GM18505 (cell line): ENCODE data around the gene IQCH.
"Not testable (repeated sequence)": the region's sequence is repeated elsewhere in the genome, so short reads cannot be mapped to it uniquely, and the experiment has no call there.

Experiments
- ATAC-seq: cut with Tn5 transposase; IDR thresholded peaks from one replicate; pipeline ENCODE4 v1.9.1; 2021; ENCODE audit not compliant: unreplicated experiment
- POLR2A ChIP-seq: IDR thresholded peaks from 4 replicates; pipeline ENCODE4 v1.6.1; 2011; ENCODE audit warnings: borderline replicate concordance; ENCODE audit not compliant: insufficient read depth, insufficient read length; ENCODE audit errors: extremely low read depth

Gene IQCH

DNA sequence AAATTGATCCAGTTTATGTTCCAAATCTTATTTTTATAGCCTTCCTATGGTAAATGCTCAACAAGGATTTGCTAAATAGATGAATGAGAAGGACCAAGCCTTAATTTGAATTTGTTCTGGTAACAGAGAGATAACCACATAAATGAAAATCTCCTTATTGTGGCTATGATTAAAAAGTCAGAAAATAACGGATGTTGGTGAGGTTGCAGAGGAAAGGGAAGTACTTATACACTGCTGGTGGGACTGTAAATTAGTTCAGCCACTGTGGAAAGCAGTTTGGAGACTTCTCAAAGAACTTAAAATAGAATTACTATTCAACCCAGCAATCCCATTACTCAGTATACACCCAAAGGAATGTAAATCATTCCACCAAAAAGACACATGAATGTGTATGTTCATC lies 26.3 kb upstream of the IQCH start:
- no peak for ATAC-seq
- TF ChIP-seq POLR2A = no peak

DNA sequence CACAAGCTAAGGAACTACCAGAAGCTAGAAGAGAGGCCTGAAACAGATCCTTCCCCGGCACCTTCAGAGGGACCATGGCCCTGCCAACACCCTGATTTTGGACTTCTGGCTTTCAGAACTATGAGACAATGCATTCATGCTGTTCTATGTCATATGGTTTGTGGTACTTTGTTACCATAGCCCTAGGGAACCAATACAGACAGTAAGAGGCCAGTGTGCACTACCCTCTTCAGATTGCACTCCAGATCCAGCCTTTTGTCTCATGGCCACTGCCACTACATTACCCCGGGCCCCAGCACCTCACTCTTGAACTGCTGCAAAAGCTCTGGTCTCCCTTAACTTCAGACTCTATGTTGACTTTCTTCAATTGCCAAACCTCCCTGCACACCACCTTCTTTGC lies 24.1 kb upstream of the IQCH start:
- no peak for ATAC-seq
- no peak for TF ChIP-seq POLR2A

DNA sequence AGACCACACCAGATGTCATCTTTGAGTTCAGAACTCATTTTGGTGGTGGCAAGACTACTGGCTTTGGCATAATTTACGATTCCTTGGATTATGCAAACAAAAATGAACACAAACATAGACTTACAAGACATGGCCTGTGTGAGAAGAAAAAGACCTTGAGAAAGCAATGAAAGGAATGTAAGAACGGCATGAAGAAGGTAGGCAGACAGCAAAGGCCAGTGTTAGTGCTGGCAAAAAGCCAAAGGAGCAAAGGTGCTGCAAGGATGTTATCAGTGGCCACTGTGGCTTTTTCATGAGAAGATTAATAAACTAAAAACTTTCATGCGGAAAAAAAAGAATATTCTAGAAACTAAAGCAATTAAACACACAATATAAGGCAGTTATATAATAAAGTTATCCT lies 22.0 kb upstream of the IQCH start:
- no peak for ATAC-seq
- no peak for TF ChIP-seq POLR2A

DNA sequence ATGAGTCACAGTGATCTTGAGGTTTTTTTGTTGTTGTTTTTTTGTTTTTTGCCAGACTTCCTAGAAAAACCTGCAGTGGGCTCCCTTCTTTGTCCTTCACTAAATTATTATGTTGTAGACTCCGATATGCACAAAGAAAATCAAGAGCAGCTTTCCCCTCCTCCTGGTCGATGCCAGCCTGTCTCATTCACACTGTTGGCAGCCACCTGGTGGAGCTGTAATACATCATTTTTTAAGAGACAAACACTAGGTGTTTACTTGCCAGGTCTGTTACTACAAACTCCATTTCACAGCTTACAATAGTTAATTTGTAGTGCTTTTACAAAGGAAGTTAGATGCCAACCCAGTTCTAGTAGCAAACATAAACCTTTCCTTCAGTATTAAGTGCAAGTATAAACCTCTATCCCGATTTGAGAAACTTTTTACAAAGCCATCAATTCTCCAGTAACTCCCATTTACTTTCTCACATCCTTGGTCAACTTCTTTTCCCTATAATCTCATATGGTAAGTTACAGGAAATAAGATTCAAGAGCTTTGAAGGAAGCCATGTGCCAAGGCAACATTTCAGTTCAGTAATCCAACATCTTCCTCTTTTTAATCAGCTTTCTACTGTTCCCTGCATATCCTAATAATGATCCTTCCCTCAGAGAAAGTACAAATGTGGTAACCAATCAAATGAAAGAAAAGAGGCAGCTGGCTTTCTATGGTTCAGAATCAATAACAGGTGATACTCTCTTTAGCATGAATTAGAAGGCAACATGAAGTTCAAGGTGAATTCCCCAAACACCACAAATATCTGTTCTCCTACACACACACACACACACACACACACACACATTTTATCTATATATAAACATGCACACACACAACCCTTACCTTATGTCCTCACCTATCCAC lies 14.1 kb upstream of the IQCH start:
- TF ChIP-seq POLR2A = no peak
- ATAC-seq = peak; percentile 35

DNA sequence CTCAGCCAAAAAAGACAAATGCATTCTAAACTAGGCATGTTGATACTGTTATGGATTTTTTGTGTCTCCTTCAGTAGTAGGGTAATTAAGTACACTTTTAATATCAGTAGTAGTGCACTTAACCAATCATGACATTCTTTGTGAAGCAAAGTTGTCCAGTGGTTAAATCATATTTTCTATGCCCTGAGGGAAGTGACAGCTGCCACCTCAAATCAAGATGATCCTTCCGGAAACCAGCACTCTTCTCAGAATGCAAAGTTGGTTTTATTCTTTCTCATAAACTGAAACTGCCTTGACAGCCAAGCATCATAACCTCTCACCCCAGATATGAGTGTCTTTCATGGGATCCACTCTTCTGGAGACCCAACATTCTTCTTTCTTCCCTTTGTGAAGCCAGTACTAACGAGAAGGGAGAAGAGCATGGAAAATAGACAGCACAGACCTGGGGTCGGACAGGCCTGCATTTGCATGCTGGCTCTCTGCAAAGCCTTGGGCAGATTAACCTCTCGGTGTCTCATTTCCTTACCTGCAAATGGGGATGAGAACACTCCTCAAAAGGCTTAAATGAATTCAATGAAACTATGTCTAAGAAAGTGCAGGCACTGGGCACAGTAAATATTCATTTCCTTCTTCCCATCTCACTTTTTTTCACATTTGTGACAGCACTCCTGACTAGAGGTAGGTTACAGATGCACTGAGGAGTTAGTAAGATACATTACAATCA lies 13.3 kb upstream of the IQCH start:
- TF ChIP-seq POLR2A = no peak
- peak; percentile 73 for ATAC-seq

DNA sequence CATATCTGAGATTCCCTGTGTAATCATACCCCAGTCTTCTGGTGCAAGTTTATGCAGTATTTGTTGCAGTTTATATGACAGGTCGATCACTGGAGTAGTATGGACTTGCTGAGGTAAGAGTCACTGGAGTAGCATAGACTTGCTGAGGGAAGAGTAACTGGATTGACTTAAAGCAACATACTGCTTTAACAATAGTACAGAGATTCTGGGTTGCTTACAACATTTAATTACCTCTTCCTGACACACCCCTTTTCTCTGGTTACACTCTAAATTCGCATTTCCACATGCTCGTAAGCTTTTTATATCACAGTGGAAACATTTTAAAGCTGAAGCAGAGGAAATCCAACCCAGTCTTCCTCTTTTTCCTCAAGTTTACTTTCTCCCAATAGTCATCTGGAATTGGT lies 11.9 kb upstream of the IQCH start:
- TF ChIP-seq POLR2A = no peak
- ATAC-seq = no peak

DNA sequence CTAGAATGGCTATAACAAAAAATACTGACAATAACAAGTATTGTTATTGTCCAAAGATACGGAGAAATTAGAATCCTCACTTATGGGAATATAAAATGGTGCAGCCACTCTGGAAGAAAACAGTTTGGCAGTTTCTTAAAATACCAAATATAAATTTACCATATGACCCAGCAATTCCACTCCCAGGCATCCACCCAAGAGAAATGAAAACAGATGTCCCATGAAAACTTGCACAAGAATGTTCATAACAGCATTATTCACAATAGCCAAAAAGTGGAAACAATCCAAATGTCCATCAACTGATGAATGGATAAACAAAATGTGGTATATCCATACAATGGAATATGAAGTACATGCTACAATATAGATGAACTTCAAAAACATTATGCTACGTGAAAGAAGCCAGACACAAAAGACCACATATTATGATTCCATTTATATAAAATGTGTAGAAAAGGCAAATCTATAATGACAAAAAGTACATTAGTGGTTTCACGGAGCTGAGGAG lies 9.6 kb upstream of the IQCH start:
- no peak for TF ChIP-seq POLR2A
- no peak for ATAC-seq

DNA sequence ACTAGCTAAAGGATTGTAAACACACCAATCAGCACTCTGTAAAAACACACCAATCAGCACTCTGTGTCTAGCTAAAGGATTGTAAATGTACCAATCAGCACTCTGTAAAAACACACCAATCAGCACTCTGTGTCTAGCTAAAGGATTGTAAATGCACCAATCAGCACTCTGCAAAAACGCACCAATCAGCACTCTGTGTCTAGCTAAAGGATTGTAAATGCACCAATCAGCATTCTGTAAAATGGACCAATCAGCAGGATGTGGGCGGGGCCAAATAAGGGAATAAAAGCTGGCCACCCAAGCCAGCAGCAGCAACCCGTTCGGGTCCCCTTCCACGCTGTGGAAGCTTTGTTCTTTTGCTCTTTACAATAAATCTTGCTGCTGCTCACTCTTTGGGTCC lies 8.0 kb upstream of the IQCH start:
- ATAC-seq = not testable (repeated sequence)

DNA sequence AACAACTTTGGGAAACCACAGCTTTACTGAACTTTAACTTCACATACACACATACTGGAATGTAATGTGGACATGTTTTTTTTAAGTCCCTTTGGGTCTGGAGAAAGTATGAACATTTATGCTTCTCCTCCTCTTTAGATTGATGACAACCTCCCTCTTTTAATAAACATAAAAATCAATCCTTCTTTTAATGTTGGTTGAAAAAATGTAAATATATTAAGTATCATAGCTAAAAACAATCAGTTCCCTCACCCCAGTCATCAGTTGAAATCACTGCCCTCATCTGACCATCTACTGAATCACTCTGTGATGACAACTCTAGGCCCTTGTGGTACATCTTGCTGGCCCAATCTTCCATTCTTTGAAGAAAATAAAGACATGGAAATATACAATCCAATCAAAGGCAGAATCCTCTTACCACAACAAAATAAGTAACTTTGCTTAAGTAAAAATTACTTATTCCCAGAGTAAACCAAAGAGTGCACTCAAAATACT lies 6.5 kb upstream of the IQCH start:
- no peak for ATAC-seq
- no peak for TF ChIP-seq POLR2A

DNA sequence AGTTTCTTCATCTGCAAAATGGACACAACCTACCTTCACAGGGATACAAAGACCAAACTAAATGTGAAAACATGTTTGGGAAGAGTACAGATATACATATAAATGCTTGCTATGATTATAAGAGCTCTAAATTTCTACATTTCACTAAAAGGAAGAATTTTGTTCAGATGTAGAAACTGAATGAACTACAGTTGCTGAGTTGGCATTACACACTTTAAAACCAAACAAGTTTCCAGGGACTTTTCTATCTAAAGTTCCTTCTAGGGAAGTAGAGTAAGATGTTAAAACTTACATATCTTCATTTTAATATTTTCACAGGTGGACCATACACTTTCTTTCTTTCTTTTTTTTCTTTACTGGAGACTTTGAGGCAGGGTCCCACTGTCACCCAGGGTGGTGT lies 4.8 kb upstream of the IQCH start:
- no peak for ATAC-seq
- TF ChIP-seq POLR2A = no peak

DNA sequence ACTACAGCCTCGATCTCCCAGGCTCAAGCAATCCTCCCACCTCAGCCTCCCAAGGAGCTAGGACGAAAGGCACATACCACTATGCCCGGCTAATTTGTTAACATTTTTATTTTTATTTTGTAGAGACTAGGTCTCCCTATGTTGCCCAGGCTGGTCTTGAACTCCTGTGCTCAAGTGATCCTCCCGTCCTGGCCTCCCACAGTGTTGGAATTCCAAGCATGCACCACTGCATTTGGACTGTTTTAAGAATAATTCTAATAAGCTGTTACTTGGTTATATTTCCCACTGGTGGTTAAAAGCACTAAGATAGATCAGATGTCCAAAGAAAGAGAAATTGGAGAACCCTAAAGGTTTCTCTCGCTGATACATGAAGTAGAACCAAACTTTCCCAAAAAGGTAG lies 3.3 kb upstream of the IQCH start:
- no peak for ATAC-seq
- no peak for TF ChIP-seq POLR2A

DNA sequence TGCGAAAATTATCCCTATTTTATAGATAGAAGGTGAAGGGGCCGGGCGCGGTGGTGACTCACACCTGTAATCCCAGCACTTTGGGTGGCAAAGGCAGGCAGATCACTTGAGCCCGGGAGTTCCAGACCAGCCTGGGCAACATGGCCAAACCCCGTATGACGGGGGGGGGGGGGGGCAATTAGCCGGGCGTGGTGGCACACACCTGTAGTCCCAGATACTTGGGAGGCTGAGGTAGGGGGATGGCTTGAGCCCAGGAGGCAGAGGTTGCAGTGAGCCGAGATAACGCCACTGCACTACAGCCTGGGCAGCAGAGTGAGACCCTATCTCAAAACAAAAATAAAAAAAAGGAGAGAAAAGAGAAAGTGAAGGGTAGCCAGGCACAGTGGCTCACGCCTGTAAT lies 1.5 kb upstream of the IQCH start:
- no peak for ATAC-seq
- TF ChIP-seq POLR2A = no peak

DNA sequence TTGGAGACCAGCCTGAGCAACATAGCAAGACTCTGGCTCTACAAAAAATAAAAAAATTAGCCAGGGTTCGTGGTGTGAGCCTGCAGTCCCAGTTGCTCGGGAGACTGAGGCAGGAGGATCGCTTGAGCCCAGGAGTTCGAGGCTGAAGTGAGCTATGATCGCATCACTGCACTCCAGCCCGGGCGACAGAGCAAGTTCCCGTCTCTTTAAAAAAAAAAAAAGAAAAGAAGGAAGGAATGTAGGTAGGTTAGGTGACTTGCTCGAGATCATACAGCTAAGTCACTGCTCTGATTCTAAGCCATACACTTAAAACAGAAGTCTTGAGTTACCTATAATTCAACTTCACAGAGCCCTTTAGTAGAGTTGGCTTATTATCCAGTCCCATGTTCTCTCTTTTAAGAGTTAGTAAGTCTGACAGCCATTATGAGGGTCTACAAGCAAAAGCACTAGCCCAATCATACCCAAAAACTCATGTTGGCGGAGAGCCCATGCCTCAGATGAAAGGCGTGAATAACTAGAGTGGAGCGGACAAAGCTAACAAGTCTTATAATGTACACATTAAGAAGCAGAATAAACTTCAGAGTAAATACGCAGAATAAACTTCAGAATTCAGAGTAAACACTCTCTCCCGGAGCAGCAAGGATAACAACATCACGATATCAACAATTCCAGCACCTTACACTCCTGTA lies 893 bp upstream of the IQCH start:
- TF ChIP-seq POLR2A = no peak
- no peak for ATAC-seq
